ENCODE measurements around the gene TBCD.
"Not testable (repeated sequence)": the region's sequence is repeated elsewhere in the genome, so short reads cannot be mapped to it uniquely, and the experiment has no call there.

TBCD gene

GRCh38 chr17:82767041-82767754, 15.3 kb downstream of the TBCD start:
- DNase-seq (ENCODE audit: low spot score), result peak; percentile 70

GRCh38 chr17:82769041-82769440, 17.2 kb downstream of the TBCD start:
- no peak for DNase-seq (ENCODE audit: low spot score)

GRCh38 chr17:82772026-82772425, 20.2 kb downstream of the TBCD start:
- DNase-seq (ENCODE audit: low spot score), result no peak

- DNase-seq (ENCODE audit: low spot score), result not testable (repeated sequence)
Measured at GRCh38 chr17:82774456-82774855, 22.6 kb downstream of the TBCD start.

- DNase-seq (ENCODE audit: low spot score), result no peak
Measured at GRCh38 chr17:82775001-82775823, 23.3 kb downstream of the TBCD start.

- no peak for DNase-seq (ENCODE audit: low spot score)
Measured at GRCh38 chr17:82776454-82776853, 24.6 kb downstream of the TBCD start.

GRCh38 chr17:82777778-82778375, 26.0 kb downstream of the TBCD start:
- DNase-seq (ENCODE audit: low spot score), result not testable (repeated sequence)

- no peak for DNase-seq (ENCODE audit: low spot score)
Measured at GRCh38 chr17:82779541-82779940, 27.7 kb downstream of the TBCD start.

GRCh38 chr17:82780195-82780594, 28.3 kb downstream of the TBCD start:
- DNase-seq (ENCODE audit: low spot score), result no peak

GRCh38 chr17:82780971-82781893, 29.4 kb downstream of the TBCD start:
- no peak for DNase-seq (ENCODE audit: low spot score)

- DNase-seq (ENCODE audit: low spot score), result peak; percentile 71
Measured at GRCh38 chr17:82781894-82782274, 30.0 kb downstream of the TBCD start.

- no peak for DNase-seq (ENCODE audit: low spot score)
Measured at GRCh38 chr17:82782657-82783207, 30.9 kb downstream of the TBCD start.

GRCh38 chr17:82783498-82783897, 31.6 kb downstream of the TBCD start:
- no peak for DNase-seq (ENCODE audit: low spot score)

GRCh38 chr17:82785581-82785980, 33.7 kb downstream of the TBCD start:
- not testable (repeated sequence) for DNase-seq (ENCODE audit: low spot score)

- DNase-seq (ENCODE audit: low spot score), result no peak
Measured at GRCh38 chr17:82786427-82786826, 34.6 kb downstream of the TBCD start.

GRCh38 chr17:82787081-82787848, 35.4 kb downstream of the TBCD start:
- DNase-seq (ENCODE audit: low spot score), result no peak

GRCh38 chr17:82788206-82789001, 36.5 kb downstream of the TBCD start:
- DNase-seq (ENCODE audit: low spot score), result no peak

GRCh38 chr17:82789051-82789592, 37.3 kb downstream of the TBCD start:
- DNase-seq (ENCODE audit: low spot score), result no peak

- no peak for DNase-seq (ENCODE audit: low spot score)
Measured at GRCh38 chr17:82789806-82790205, 37.9 kb downstream of the TBCD start.

- DNase-seq (ENCODE audit: low spot score), result no peak
Measured at GRCh38 chr17:82790391-82790790, 38.5 kb downstream of the TBCD start.

Measured in putamen (tissue), 1 donor.